Stimulated activated CD4-positive, alpha-beta T cell treated with anti-CD3 and anti-CD28 coated beads, TNF-alpha, amount 100 ng/mL, for 48 hours (primary cell): ENCODE measurements around the gene BTBD10.

Source experiments
- DNase-seq, 3 donors: peaks; one replicate each; pipeline ENCODE4 v3.0.0-alpha.2; 2020; ENCODE audit warnings: low read depth in 3 of 3

BTBD10 gene

DNA sequence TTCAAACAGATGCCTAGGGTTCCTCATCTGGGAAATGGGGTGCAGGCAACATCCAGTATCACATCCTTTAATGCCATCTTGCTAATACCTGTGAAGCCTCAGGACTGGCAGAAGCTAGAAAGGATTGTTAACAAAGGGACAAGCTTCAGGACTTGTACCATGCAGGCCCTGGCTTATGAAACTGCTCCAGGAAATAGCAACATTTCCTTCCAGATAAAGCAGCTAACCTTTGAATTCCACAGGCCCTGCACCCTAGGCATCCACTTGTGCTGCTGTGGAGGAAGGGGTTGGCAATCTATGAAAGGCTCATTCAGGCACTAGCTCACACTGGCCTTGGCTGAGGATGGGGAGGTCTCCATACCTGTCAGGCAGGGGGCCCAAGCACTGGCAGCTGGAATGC is 87.2 kb downstream of the BTBD10 start:
- DNase-seq: no peak

DNA sequence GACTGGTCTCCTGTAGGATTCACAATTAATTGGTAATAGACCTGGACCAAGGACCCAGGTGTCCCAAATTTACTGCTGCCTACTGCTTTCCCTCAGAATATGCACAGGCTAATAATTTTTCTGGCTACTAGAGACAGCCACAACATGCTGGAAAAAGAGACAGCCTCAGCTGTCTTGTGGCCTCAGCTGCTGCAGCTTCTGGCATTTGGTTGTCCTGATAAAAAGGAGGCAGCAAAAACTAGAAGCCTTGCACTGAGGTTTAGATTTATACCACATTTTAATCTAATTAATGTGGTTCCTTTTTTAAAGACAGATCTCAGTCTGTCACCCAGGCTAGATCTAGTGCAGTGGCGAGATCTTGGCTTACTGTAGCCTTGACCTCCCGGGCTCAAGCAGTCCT is 89.8 kb downstream of the BTBD10 start:
- DNase-seq: no peak

GRCh38 chr11:13368041-13368446 is 95.0 kb downstream of the BTBD10 start:
- DNase-seq: no peak

GRCh38 chr11:13367115-13367514 is 95.9 kb downstream of the BTBD10 start:
- DNase-seq: no peak

GRCh38 chr11:13366266-13367026 is 96.6 kb downstream of the BTBD10 start:
- DNase-seq: no peak

GRCh38 chr11:13364388-13364787 is 98.6 kb downstream of the BTBD10 start:
- DNase-seq: no peak

- no peak for DNase-seq
Measured at GRCh38 chr11:13362596-13363109, 100.4 kb downstream of the BTBD10 start.

DNA sequence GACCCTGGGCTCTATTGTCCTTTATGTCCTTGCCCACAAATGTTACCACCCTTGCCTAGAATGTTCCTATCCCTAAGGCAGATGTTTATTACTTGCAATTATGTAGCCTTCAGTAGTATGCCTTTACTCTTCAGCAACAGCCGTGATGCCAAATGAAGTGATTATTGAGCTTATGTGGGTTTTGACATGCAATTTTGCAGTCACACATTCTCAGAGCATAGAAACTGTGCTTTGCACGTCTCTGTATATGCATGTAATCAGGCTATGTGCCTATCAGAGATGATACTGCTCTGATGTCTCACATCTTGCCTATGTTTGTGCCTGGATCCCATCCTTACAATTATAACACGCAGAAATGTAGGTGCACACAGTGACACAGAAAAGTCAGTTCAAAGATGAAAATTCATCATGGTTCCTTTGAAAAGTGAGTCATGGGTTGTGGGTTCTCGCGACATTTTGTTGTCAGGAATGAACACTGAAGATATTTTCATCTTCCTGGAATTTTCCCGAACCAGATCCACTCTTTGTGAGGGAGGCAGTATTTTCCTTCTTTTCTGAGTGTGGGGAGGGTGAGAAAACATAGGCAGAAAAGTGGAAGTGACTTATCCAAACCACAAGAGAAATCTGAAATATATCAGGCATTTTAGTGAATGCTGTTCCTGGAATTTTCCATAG is 104.3 kb downstream of the BTBD10 start:
- no peak for DNase-seq

DNA sequence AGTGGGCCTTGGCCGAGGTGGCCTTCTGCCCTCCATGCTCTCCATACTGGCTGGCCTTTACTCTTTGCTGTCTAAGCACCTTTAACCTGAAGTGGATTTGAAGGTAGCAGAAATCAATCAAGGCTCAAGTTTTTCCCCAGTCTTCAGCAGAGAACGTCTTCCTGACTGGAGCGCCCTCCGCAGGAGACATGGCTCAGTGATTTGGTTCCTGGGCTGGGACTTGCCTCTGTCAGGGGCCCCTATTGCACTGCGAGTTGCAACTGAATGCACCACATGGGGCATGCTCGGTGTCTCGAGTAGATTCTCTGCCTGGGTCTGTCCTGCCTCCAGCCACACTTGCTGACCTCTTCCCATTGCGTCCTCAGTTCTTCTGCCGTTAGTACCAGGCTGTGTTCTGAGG is 105.8 kb downstream of the BTBD10 start:
- DNase-seq: no peak

DNA sequence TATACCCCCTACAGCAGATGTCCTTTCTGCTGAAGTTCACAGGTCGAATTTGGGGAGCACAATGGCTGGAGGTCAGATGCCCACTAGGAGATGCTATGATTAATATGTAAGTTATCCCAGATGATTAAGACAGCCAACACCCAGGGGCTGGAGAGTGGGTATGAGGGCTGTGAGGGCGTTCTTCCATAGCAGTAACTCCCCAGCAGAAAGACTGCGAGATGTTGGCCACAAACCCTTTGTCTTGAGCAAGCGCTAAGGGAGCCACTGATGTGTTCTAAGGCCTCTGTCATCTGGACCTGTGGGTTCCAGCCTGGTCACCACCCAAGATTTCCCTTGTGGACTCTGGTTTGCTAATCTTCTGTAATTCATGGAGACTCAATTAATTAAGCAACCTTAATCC is 107.8 kb downstream of the BTBD10 start:
- DNase-seq: no peak

- DNase-seq: no peak
Measured at GRCh38 chr11:13354335-13354734, 108.7 kb downstream of the BTBD10 start.

- no peak for DNase-seq
Measured at GRCh38 chr11:13352711-13353110, 110.3 kb downstream of the BTBD10 start.

- DNase-seq: no peak
Measured at GRCh38 chr11:13349581-13349980, 113.4 kb downstream of the BTBD10 start.

- DNase-seq: no peak
Measured at GRCh38 chr11:13349046-13349445, 114.0 kb downstream of the BTBD10 start.

DNA sequence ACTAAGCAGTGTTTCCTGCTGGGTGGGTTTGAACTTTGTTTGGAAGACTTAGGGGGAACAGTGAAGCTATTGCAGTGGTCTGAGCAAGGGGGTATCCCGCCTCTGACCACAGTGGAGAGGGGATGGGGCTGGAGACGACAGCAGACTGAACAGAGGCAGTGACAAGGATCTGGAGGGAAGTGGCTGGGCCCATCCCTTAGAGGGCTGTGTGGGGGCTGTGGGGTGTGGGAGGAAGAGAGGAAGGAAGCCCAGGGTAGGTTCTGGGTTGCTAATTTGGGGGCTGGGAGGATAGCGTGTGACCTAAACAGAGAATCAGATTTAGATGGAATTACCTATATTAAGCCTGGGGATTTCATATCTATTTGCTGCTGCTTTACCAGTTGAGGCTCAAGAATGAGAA is 114.7 kb downstream of the BTBD10 start:
- DNase-seq: no peak

GRCh38 chr11:13347901-13348300 is 115.1 kb downstream of the BTBD10 start:
- DNase-seq: no peak

DNA sequence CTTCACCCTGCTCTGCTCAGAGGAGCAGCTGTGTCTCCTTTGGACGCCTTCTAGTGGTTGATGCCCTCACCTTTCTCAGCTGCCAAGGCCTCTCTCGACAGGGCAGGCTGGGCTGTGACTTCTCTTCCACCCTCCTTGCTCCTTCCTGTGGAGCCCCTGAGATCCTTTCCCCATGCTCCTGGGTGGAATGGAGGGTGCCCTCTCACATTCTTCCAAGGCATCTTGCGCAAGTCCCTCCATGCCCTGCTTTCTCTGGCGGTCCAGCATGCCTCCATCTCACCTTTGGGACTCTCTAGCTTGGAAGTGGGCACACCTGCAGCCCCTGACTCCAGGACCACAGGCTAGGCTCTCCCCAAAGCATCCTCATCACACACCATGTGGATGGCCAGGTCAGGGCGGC is 116.6 kb downstream of the BTBD10 start:
- DNase-seq: no peak

DNA sequence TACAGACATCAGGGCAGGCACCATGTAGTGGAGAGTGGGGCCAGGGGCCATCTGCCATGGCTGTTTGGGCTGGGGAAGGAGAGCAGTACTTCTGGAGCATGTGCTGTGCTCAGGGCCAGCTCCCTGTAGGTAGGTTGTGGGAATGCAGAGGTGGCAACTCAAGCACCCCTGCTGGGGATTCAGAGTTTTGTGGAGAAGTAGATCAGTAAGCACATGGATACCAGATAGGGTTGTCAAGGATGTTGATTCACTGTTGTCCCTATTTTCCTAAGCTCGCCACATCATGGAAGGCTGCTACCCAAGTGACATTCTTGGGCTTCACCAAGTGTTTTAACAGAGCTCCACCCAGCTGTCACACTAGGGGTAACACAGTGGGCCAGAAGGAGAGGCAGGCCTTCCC is 118.2 kb downstream of the BTBD10 start:
- DNase-seq: no peak

- peak; percentile 40 to 65 (median 59) for DNase-seq
Measured at GRCh38 chr11:13343931-13344717, 118.9 kb downstream of the BTBD10 start.

- DNase-seq: no peak
Measured at GRCh38 chr11:13343067-13343466, 120.0 kb downstream of the BTBD10 start.

DNA sequence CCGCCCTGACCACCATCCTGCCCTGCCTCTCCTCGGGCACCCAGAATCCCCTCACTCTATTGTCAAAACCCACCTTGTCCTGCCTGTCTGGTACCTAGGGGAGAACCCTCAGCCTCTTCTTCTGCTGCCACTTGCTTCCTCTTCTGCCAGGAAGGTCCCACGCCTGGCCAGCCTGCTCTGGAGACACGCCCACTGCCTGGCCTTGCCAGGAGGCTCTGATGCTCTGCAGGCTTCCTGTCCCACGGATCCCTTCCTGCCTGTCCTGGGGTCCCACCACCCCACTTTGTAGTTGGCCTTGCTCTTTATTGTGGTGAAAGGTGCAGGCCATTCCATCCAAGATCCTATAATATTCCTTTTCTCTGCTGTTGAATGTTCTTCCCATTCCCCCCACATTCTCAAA is 122.0 kb downstream of the BTBD10 start:
- no peak for DNase-seq
